H1 (cell line): Measurements from ENCODE around the gene ACAP1. TPM values are rescaled to one million over a fixed set of nuclear protein-coding genes. Genes with fewer than 3 reads are reported as not detected.

Source experiments
- CTCF ChIA-PET: fragments of 300-600 bp; sonication (Branson Sonifier 250); formaldehyde crosslinking; loops from one replicate; lab custom pipeline; 2021; ENCODE audit not compliant: partially characterized antibody; lab: Charles Lee
- POLR2A ChIA-PET: fragments of 300-600 bp; sonication (Branson Sonifier 250); formaldehyde crosslinking; loops from one replicate; lab custom pipeline; 2021; ENCODE audit warnings: inconsistent platforms; ENCODE audit not compliant: partially characterized antibody; lab: Charles Lee
- DNase-seq, 2 experiments: peaks; one replicate each; pipeline versions ENCODE4 v3.0.0 to v3.0.0-alpha.2; 2010 to 2022; ENCODE audit warnings: low spot score in 2 of 2, low read depth in 1 of 2, mixed read lengths in 1 of 2
- FAIRE-seq: peaks from 2 replicates; lab custom pipeline; 2011; peaks lifted over from hg19 to GRCh38; lab: Jason Lieb, UNC
- H2AFZ ChIP-seq: 2 replicates; pipeline ENCODE4 v1.8.1; 2012; ENCODE audit warnings: low read length, inconsistent platforms
- H2AK5ac ChIP-seq: 2 replicates; pipeline ENCODE4 v1.6.1; 2013; ENCODE audit warnings: low read depth, low read length
- H2BK120ac ChIP-seq: replicated peaks from 2 replicates; pipeline ENCODE3; 2013; ENCODE audit warnings: low read depth, low read length, inconsistent platforms
- H2BK12ac ChIP-seq: 2 replicates; pipeline ENCODE4 v1.6.1; 2013; ENCODE audit warnings: low read depth, low read length
- H2BK15ac ChIP-seq: 2 replicates; pipeline ENCODE4 v1.6.1; 2013; ENCODE audit warnings: low read length
- H2BK20ac ChIP-seq: 2 replicates; pipeline ENCODE4 v1.6.1; 2013; ENCODE audit warnings: low read length
- H2BK5ac ChIP-seq: 2 replicates; pipeline ENCODE4 v1.6.1; 2013; ENCODE audit warnings: low read depth, low read length
- H3K14ac ChIP-seq: 2 replicates; pipeline ENCODE4 v1.6.1; 2013; ENCODE audit warnings: inconsistent platforms; ENCODE audit not compliant: insufficient read length
- H3K18ac ChIP-seq: 2 replicates; pipeline ENCODE4 v1.6.1; 2013; ENCODE audit warnings: low read length; ENCODE audit errors: extremely low read depth
- H3K23ac ChIP-seq: 2 replicates; pipeline ENCODE4 v1.6.1; 2013; ENCODE audit warnings: inconsistent platforms; ENCODE audit not compliant: insufficient read length
- H3K23me2 ChIP-seq: 2 replicates; pipeline ENCODE4 v1.6.1; 2013; ENCODE audit warnings: low read depth, low read length
- H3K27ac ChIP-seq: 2 replicates; pipeline ENCODE4 v1.6.1; 2011; ENCODE audit warnings: low read depth, low read length, inconsistent platforms
- H3K27me3 ChIP-seq, 4 experiments: replicated peaks in 1 of 4; 1 replicate in 1 of 4; 2 replicates in 3 of 4; pipeline versions ENCODE4 v1.6.1 to v1.8.1; 2011 to 2013; ENCODE audit warnings: low read length in 3 of 4, mild to moderate bottlenecking in 3 of 4, inconsistent platforms in 2 of 4, mixed read lengths in 2 of 4, moderate library complexity in 1 of 4; ENCODE audit not compliant: control insufficient read depth in 3 of 4, insufficient read depth in 3 of 4; ENCODE audit errors: extremely low read depth in 1 of 4
- H3K36me3 ChIP-seq, 4 experiments: 2 replicates each; pipeline versions ENCODE4 v1.6.1 to v1.8.1; 2011 to 2013; ENCODE audit warnings: mild to moderate bottlenecking in 4 of 4, low read length in 3 of 4, moderate library complexity in 2 of 4, control low read depth in 1 of 4, inconsistent platforms in 1 of 4; ENCODE audit not compliant: insufficient read depth in 4 of 4, control insufficient read depth in 2 of 4
- H3K4ac ChIP-seq: replicated peaks from 2 replicates; pipeline ENCODE3; 2013; ENCODE audit warnings: low read length, low read depth, mixed read lengths, inconsistent platforms; ENCODE audit not compliant: insufficient read length
- H3K4me1 ChIP-seq, 4 experiments: replicated peaks in 1 of 4; 1 replicate in 1 of 4; 2 replicates in 3 of 4; pipeline versions ENCODE4 v1.6.1 to v1.8.1; 2011 to 2013; ENCODE audit warnings: low read length in 3 of 4, inconsistent platforms in 2 of 4, mixed read lengths in 1 of 4; ENCODE audit not compliant: insufficient read depth in 4 of 4, control insufficient read depth in 3 of 4
- H3K4me2 ChIP-seq, 2 experiments: 2 replicates each; pipeline versions ENCODE4 v1.6.1 to v1.8.1; 2011 to 2013; ENCODE audit warnings: low read depth in 2 of 2, low read length in 2 of 2, control low read depth in 1 of 2, inconsistent platforms in 1 of 2, mild to moderate bottlenecking in 1 of 2; ENCODE audit not compliant: insufficient read depth in 1 of 2
- H3K4me3 ChIP-seq, 4 experiments: fragments of 200-600, 300-600 bp in 1 of 4; sonication (generic), shearing (Covaris generic), sonication (Bioruptor Twin) in 1 of 4; 2 replicates each; pipeline versions ENCODE4 v1.5.1 to v1.8.1; 2011 to 2016; ENCODE audit warnings: low read length in 4 of 4, low read depth in 3 of 4, control low read depth in 2 of 4, inconsistent platforms in 2 of 4, mild to moderate bottlenecking in 2 of 4, mixed read lengths in 1 of 4, moderate library complexity in 1 of 4; ENCODE audit not compliant: insufficient read depth in 2 of 4; ENCODE audit errors: extremely low read depth in 1 of 4
- H3K56ac ChIP-seq: replicated peaks from 2 replicates; pipeline ENCODE3; 2013; ENCODE audit warnings: low read depth, mild to moderate bottlenecking, mixed read lengths, low read length, inconsistent platforms; ENCODE audit not compliant: insufficient read length
- H3K79me1 ChIP-seq: 2 replicates; pipeline ENCODE4 v1.6.1; 2013; ENCODE audit warnings: low read depth, low read length, control low read depth
- H3K79me2 ChIP-seq, 2 experiments: 2 replicates each; pipeline versions ENCODE4 v1.6.1 to v1.8.1; 2012 to 2013; ENCODE audit warnings: low read length in 2 of 2, mild to moderate bottlenecking in 2 of 2, inconsistent platforms in 1 of 2; ENCODE audit not compliant: insufficient read depth in 2 of 2, control insufficient read depth in 1 of 2
- H3K9ac ChIP-seq, 4 experiments: replicated peaks in 1 of 4; 1 replicate in 1 of 4; 2 replicates in 3 of 4; pipeline versions ENCODE4 v1.6.1 to v1.8.1; 2011 to 2013; ENCODE audit warnings: low read depth in 3 of 4, low read length in 3 of 4, control low read depth in 2 of 4, mild to moderate bottlenecking in 2 of 4, moderate library complexity in 2 of 4, inconsistent platforms in 1 of 4; ENCODE audit errors: extremely low read depth in 1 of 4
- H3K9me3 ChIP-seq, 2 experiments: 2 replicates each; pipeline versions ENCODE4 v1.6.1 to v1.8.1; 2012 to 2013; ENCODE audit warnings: mild to moderate bottlenecking in 2 of 2, moderate library complexity in 2 of 2, control low read depth in 1 of 2, inconsistent platforms in 1 of 2, low read depth in 1 of 2, low read length in 1 of 2, mixed read lengths in 1 of 2; ENCODE audit not compliant: insufficient read depth in 2 of 2
- H4K20me1 ChIP-seq, 2 experiments: replicated peaks in 1 of 2; 2 replicates each; pipeline versions ENCODE3 to v1.8.1; 2011 to 2013; ENCODE audit warnings: inconsistent platforms in 2 of 2, low read length in 2 of 2, mild to moderate bottlenecking in 1 of 2; ENCODE audit not compliant: insufficient read depth in 2 of 2, control insufficient read depth in 1 of 2
- H4K5ac ChIP-seq: 2 replicates; pipeline ENCODE4 v1.6.1; 2013; ENCODE audit warnings: low read length, low read depth, mixed read lengths, inconsistent platforms; ENCODE audit not compliant: insufficient read length
- H4K8ac ChIP-seq: 2 replicates; pipeline ENCODE4 v1.8.0; 2013; ENCODE audit warnings: mild to moderate bottlenecking, moderate library complexity, low read length, inconsistent platforms; ENCODE audit not compliant: insufficient read depth; ENCODE audit errors: extremely low read depth
- H4K91ac ChIP-seq: replicated peaks from 2 replicates; pipeline ENCODE3; 2013; ENCODE audit warnings: low read length, mixed read lengths, inconsistent platforms; ENCODE audit not compliant: insufficient read length
- ASH2L ChIP-seq: fragments of 200-600, 300-600 bp; sonication (generic); IDR thresholded peaks from one replicate; pipeline ENCODE4 v1.7.1; 2017; ENCODE audit warnings: low read length
- E2F6 ChIP-seq: IDR thresholded peaks from 2 replicates; pipeline ENCODE4 v1.6.1; 2012; ENCODE audit warnings: inconsistent platforms
- RBBP5 ChIP-seq: IDR thresholded peaks from 2 replicates; pipeline ENCODE4 v1.7.1; 2012; ENCODE audit warnings: low read depth, mild to moderate bottlenecking, inconsistent platforms, low read length, moderate library complexity, borderline replicate concordance
- WGBS, 2 experiments: shearing (Covaris generic) in 1 of 2; methylation state at CpG; one replicate each; pipeline versions ENCODE4 v1.1.6 to v1.1.7; 2013 to 2015; ENCODE audit warnings: low lambda C conversion rate in 2 of 2, mixed read lengths in 2 of 2, inconsistent platforms in 1 of 2, low coverage in 1 of 2, missing lambda C conversion rate in 1 of 2; ENCODE audit not compliant: insufficient replicate concordance in 2 of 2, insufficient coverage in 1 of 2, insufficient read length in 1 of 2; ENCODE audit errors: extremely low coverage in 1 of 2, missing lambda C conversion rate in 1 of 2; 5-methylcytosine and 5-hydroxymethylcytosine counted together
- polyA plus RNA-seq, 7 experiments: library from polyadenylated mRNA; depleted of rRNA in 3 of 7; stranded (reverse) in 5 of 7; unstranded in 2 of 7; fragments of >200 nt in 5 of 7; fragments of 200-250 nt in 2 of 7; gene quantifications; 1 replicate in 5 of 7; 2 replicates in 1 of 7; 4 replicates in 1 of 7; pipeline versions ENCODE4 v1.2.1 to v1.2.3, GENCODE V29; 2011 to 2013; ENCODE audit warnings: missing spikeins in 2 of 7, mixed read lengths in 2 of 7
- total RNA-seq: library from RNA; stranded (reverse); fragmentation: NEBNext Ultra II Directional; extraction: Animal tissue kit (Norgen Biotek cat#: 25700); gene quantifications from 2 replicates; pipeline ENCODE4 v1.2.1, GENCODE V29; 2021

Gene ACAP1
- total and polyA plus RNA-seq, 2 of the 8 experiments (the other 6 are each of a cell fraction or from before 2014, with no cell fraction given) = 11.9 to 45.1 TPM

- Histone ChIP-seq H3K18ac (no peak overlapping the region), H4K20me1 (peaks cover 2 to 8% of the 10 kb centered on the region in 2 experiments), H3K79me2 (no peaks in the 10 kb centered on the region), H2BK120ac (no peak overlapping the region), H4K8ac (no peak overlapping the region), H2BK15ac (no peak overlapping the region), H4K5ac (no peak overlapping the region), H2BK5ac (peak overlapping the region; percentile 75; the same call in 1 of the 2 replicates), H2BK20ac (no peak overlapping the region), H2BK12ac (no peak overlapping the region), H2AK5ac (no peak overlapping the region), H2AFZ (no peak overlapping the region), H3K56ac (no peak overlapping the region), H3K4me3 (peak overlapping the region; percentile 69 to 83 (median 72); a peak in 7 of 8 replicates), H3K36me3 (peaks cover 0 to 27% (median 10%) of the 10 kb centered on the region in 4 experiments; a peak in 5 of 8 replicates), H3K9me3 (no peaks in the 10 kb centered on the region), H3K9ac (no peak overlapping the region), H3K27me3 (no peaks in the 10 kb centered on the region), H4K91ac (no peak overlapping the region), H3K4me1 (peaks cover 0 to 9% (median 3%) of the 10 kb centered on the region in 4 experiments; a peak in 6 of 7 replicates), H3K23ac (no peak overlapping the region), H3K27ac (no peak overlapping the region), H3K4ac (no peak overlapping the region), H3K23me2 (peaks cover 14% of the 10 kb centered on the region; the same call in 1 of the 2 replicates), H3K14ac (no peak overlapping the region), H3K79me1 (no peaks in the 10 kb centered on the region; the same call in 1 of the 2 replicates), H3K4me2 (peak overlapping the region; percentile 91 to 95)
- DNase-seq (no peak), FAIRE-seq (no peak)
- TF ChIP-seq RBBP5 (0 out of 2 replicates have a peak, but pooled peaks have one; percentile 15), ASH2L (no peak), E2F6 (peak; percentile 79; the same call in 1 of the 2 replicates)
- ChIA-PET CTCF (interaction anchor here (0.6 to 2.6 kb wide), 14 partner anchors 9 to 197 kb away, joined by 3 to 9 read pairs (median 4); partner anchors contain the start of genes SOX15 and SPEM1), POLR2A (interaction anchor here (0.7 to 4.9 kb wide), 10 partner anchors 9 to 185 kb away, joined by 3 to 29 read pairs (median 3); partner anchors contain the start of genes GPS2, TMEM256 and TNK1)
- WGBS, 2 experiments = 45% methylated on average over 38 of the region's 42 CpGs; no CpG with 5 or more reads in 1 of the 2 experiments
Measured at GRCh38 chr17:7392696-7393612, 56.6 kb downstream of the ACAP1 start.
